Fibroblast of skin of back (primary cell): ENCODE measurements around the gene BARHL2.

Experiments
- DNase-seq: peaks from one replicate; pipeline ENCODE4 v3.0.0-alpha.2; 2013

Gene BARHL2

GRCh38 chr1:90724926-90725656 lies 8.0 kb upstream of the BARHL2 start:
- DNase-seq: no peak

- no peak for DNase-seq
These were observed 7.3 kb upstream of the BARHL2 start for GRCh38 chr1:90724361-90724760.

- no peak for DNase-seq
These were observed 6.5 kb upstream of the BARHL2 start for GRCh38 chr1:90723590-90724108.

- no peak for DNase-seq
These were observed 5.9 kb upstream of the BARHL2 start for GRCh38 chr1:90722874-90723589.

- DNase-seq: peak; percentile 42
These were observed 4.4 kb upstream of the BARHL2 start for GRCh38 chr1:90721210-90722194.

GRCh38 chr1:90720145-90720636 lies 3.1 kb upstream of the BARHL2 start:
- DNase-seq: no peak

GRCh38 chr1:90719330-90720144 lies 2.4 kb upstream of the BARHL2 start:
- DNase-seq: no peak

- no peak for DNase-seq
These were observed 1.6 kb upstream of the BARHL2 start for GRCh38 chr1:90718411-90719329.

- peak; percentile 18 for DNase-seq
These were observed 736 bp upstream of the BARHL2 start for GRCh38 chr1:90717665-90718410.

- no peak for DNase-seq
These were observed 208 bp upstream of the BARHL2 start for GRCh38 chr1:90717356-90717664.

GRCh38 chr1:90716243-90716551 lies 905 bp downstream of the BARHL2 start:
- no peak for DNase-seq

GRCh38 chr1:90715309-90715708 lies 1.8 kb downstream of the BARHL2 start:
- DNase-seq: no peak

GRCh38 chr1:90714521-90714951 lies 2.6 kb downstream of the BARHL2 start:
- no peak for DNase-seq

- no peak for DNase-seq
These were observed 3.2 kb downstream of the BARHL2 start for GRCh38 chr1:90713741-90714509.

GRCh38 chr1:90712915-90713730 lies 4.0 kb downstream of the BARHL2 start:
- no peak for DNase-seq

- no peak for DNase-seq
These were observed 4.8 kb downstream of the BARHL2 start for GRCh38 chr1:90712153-90712856.

GRCh38 chr1:90711696-90712095 lies 5.4 kb downstream of the BARHL2 start:
- DNase-seq: no peak
